ENCODE results near the gene CDC14C.

GRCh38 chr7:48887500-48887899 lies 36.8 kb upstream of the CDC14C start:
- TF ChIP-seq POLR2A (IDR thresholded peaks at IDR 0.05; ENCODE audit: low read depth) (no peak), CTCF (IDR thresholded peaks at IDR 0.05) (no peak)

Measured in esophagus muscularis mucosa (tissue), 3 donors.